DOHH2 (cell line): ENCODE results near the gene ZNF366.

Experiments
- H3F3A ChIP-seq: fragments of 200-600 bp; sonication (generic), shearing (Covaris generic); 2 replicates; pipeline ENCODE4 v1.6.0; 2016; ENCODE audit warnings: antibody characterized with exemption, mild to moderate bottlenecking; ENCODE audit not compliant: control insufficient read depth, insufficient read depth
- H3K27ac ChIP-seq: fragments of 200-600 bp; sonication (generic); 2 replicates; pipeline ENCODE4 v1.5.1; 2014; ENCODE audit warnings: low read depth, mild to moderate bottlenecking, low read length, moderate library complexity
- H3K27me3 ChIP-seq: fragments of 200-600 bp; sonication (generic); 2 replicates; pipeline ENCODE4 v1.6.1; 2014; ENCODE audit warnings: mild to moderate bottlenecking, low read length, mixed read lengths; ENCODE audit not compliant: control insufficient read depth
- H3K36me3 ChIP-seq: fragments of 200-600 bp; sonication (generic); 2 replicates; pipeline ENCODE4 v1.6.1; 2014; ENCODE audit warnings: mild to moderate bottlenecking, low read length, moderate library complexity, mixed read lengths; ENCODE audit not compliant: control insufficient read depth
- H3K4me1 ChIP-seq: fragments of 200-600 bp; sonication (generic); 2 replicates; pipeline ENCODE4 v1.6.1; 2014; ENCODE audit warnings: mild to moderate bottlenecking, low read length, mixed read lengths; ENCODE audit not compliant: control insufficient read depth
- H3K4me2 ChIP-seq: fragments of 200-600 bp; sonication (generic); 2 replicates; pipeline ENCODE4 v1.6.0; 2014; ENCODE audit warnings: mild to moderate bottlenecking, low read length, moderate library complexity
- H3K4me3 ChIP-seq: fragments of 200-600 bp; sonication (generic); 2 replicates; pipeline ENCODE4 v1.5.1; 2014; ENCODE audit warnings: mild to moderate bottlenecking, low read length, mixed read lengths
- H3K79me2 ChIP-seq: fragments of 200-600 bp; sonication (generic); 2 replicates; pipeline ENCODE4 v1.6.1; 2014; ENCODE audit warnings: mild to moderate bottlenecking, low read length, mixed read lengths; ENCODE audit not compliant: control insufficient read depth
- H3K9me2 ChIP-seq: fragments of 200-600 bp; sonication (generic); replicated peaks from 2 replicates; pipeline ENCODE4 v1.6.1; 2014; ENCODE audit warnings: mild to moderate bottlenecking, low read length, mixed read lengths; ENCODE audit not compliant: control insufficient read depth
- H3K9me3 ChIP-seq: fragments of 200-600 bp; sonication (generic); 2 replicates; pipeline ENCODE4 v1.6.1; 2014; ENCODE audit warnings: antibody characterized with exemption, low read length, mixed read lengths; ENCODE audit not compliant: control insufficient read depth, insufficient read depth
- H4K20me1 ChIP-seq: fragments of 200-600 bp; sonication (generic); 2 replicates; pipeline ENCODE4 v1.6.0; 2014; ENCODE audit warnings: low read depth, mild to moderate bottlenecking, antibody characterized with exemption, low read length, moderate library complexity; ENCODE audit not compliant: control insufficient read depth, insufficient read depth
- CTCF ChIP-seq: fragments of 200-600 bp; sonication (generic); IDR thresholded peaks from one replicate; pipeline ENCODE4 v1.5.1; 2014; ENCODE audit warnings: antibody characterized with exemption, mild to moderate bottlenecking, low read depth, low read length; ENCODE audit not compliant: poor library complexity, severe bottlenecking
- EZH2phosphoT487 ChIP-seq: fragments of 200-600 bp; sonication (generic); IDR thresholded peaks from 2 replicates; pipeline ENCODE4 v1.6.1; 2017; ENCODE audit warnings: borderline replicate concordance, mild to moderate bottlenecking, antibody characterized with exemption, low read length, moderate library complexity, mixed read lengths

Gene ZNF366

DNA sequence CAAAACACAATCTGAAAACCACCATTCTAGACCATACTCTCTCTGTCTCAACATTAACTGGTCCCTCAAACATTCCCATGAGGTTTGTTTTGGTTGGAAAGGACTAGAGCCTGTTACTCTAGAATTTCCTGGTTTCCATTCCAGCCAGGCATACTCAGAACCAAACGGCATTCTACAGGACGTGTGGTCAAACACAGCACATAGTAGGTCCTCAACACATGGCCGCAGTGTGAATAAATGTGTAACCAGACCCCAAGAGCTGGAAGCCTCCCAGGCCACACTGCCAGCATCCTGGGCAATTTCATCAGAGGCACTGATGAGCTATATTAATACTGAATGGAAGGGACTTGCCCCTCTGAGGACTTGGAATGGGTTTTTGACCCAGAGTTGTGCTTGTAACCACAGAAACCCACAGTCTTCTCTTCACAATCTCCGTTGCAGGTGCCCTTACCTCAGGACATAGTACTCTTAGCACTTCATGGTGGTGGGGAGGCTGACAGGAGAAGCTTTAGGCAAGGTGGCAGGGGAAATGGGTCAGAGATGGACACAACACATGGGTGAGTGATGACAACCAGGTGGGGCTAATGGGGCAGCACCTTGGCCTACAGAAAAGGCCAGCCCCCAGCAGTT lies 66.0 kb downstream of the ZNF366 start:
- H3K4me3 ChIP-seq = no peak overlapping the region
- H3K9me3 ChIP-seq = no peaks in the 10 kb centered on the region
- H3K27me3 ChIP-seq = no peaks in the 10 kb centered on the region; the same call in 1 of the 2 replicates
- no peak overlapping the region for H3K27ac ChIP-seq
- TF ChIP-seq EZH2phosphoT487 (no peak), CTCF (no peak)
- H3F3A ChIP-seq = no peaks in the 10 kb centered on the region
- no peaks in the 10 kb centered on the region for H3K36me3 ChIP-seq
- H3K79me2 ChIP-seq = no peaks in the 10 kb centered on the region
- no peaks in the 10 kb centered on the region for H3K4me1 ChIP-seq
- no peaks in the 10 kb centered on the region for H3K9me2 ChIP-seq
- no peaks in the 10 kb centered on the region for H4K20me1 ChIP-seq
- H3K4me2 ChIP-seq = no peak overlapping the region

- Histone ChIP-seq H3K36me3 (no peaks in the 10 kb centered on the region), H3K27me3 (peaks cover 7% of the 10 kb centered on the region; the same call in 1 of the 2 replicates), H3F3A (no peaks in the 10 kb centered on the region), H3K27ac (no peak overlapping the region), H4K20me1 (no peaks in the 10 kb centered on the region), H3K79me2 (no peaks in the 10 kb centered on the region), H3K9me3 (no peaks in the 10 kb centered on the region), H3K4me3 (no peak overlapping the region), H3K4me1 (no peaks in the 10 kb centered on the region), H3K9me2 (no peaks in the 10 kb centered on the region), H3K4me2 (no peak overlapping the region)
- TF ChIP-seq CTCF (no peak), EZH2phosphoT487 (no peak)
Observed at GRCh38 chr5:72440207-72440638, 67.0 kb downstream of the ZNF366 start.

GRCh38 chr5:72439192-72439591 lies 68.0 kb downstream of the ZNF366 start:
- no peak overlapping the region for H3K4me2 ChIP-seq
- H3K79me2 ChIP-seq = no peaks in the 10 kb centered on the region
- H3K9me2 ChIP-seq = no peaks in the 10 kb centered on the region
- H3K4me3 ChIP-seq = no peak overlapping the region
- H3K4me1 ChIP-seq = no peaks in the 10 kb centered on the region
- no peaks in the 10 kb centered on the region for H3K9me3 ChIP-seq
- peaks cover 9% of the 10 kb centered on the region; the same call in 1 of the 2 replicates for H3K27me3 ChIP-seq
- H3F3A ChIP-seq = no peaks in the 10 kb centered on the region
- TF ChIP-seq CTCF (no peak), EZH2phosphoT487 (no peak)
- H4K20me1 ChIP-seq = no peaks in the 10 kb centered on the region
- no peak overlapping the region for H3K27ac ChIP-seq
- no peaks in the 10 kb centered on the region for H3K36me3 ChIP-seq
